Measurements from ENCODE around the gene PSMD8. TPM values are rescaled to one million over a fixed set of nuclear protein-coding genes. Genes with fewer than 3 reads are reported as not detected.
"Not testable (repeated sequence)": the region's sequence is repeated elsewhere in the genome, so short reads cannot be mapped to it uniquely, and the experiment has no call there.

Gene PSMD8
- total RNA-seq, 1 donor = 277 TPM

DNA sequence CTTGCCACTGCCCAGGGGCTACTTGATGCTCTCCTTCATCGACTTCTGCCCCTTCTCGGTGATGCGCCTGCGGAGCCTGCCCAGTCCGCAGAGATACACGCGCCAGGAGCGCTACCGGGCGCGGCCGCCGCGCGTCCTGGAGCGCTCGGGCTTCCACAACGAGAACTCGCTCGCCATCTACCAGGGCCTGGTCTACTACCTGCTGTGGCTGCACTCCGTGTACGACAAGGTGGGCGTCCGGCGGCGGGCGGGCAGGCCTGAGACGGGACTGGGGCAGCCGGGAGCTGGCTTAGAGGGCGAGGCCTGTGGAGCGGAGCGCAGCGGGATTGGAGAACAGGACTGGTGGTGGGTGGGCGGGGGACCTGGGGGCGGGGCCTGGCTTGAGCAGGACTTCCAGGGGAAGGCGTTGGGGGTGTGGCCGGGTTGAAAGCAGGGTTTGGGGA lies 12.7 kb upstream of the PSMD8 start:
- peak; percentile 72 for DNase-seq (ENCODE audit: low read depth)
- peak; percentile 9 for TF ChIP-seq CTCF (IDR thresholded peaks at IDR 0.05; ENCODE audit: insufficient read depth, low read depth, low read length)
- peak overlapping the region; percentile 73 for H3K4me3 ChIP-seq (ENCODE audit: low read depth, low read length)

GRCh38 chr19:38362076-38362945 lies 12.1 kb upstream of the PSMD8 start:
- peak overlapping the region; percentile 73 for H3K4me3 ChIP-seq (ENCODE audit: low read depth, low read length)
- TF ChIP-seq CTCF (IDR thresholded peaks at IDR 0.05; ENCODE audit: insufficient read depth, low read depth, low read length) = no peak
- DNase-seq (ENCODE audit: low read depth) = peak; percentile 54

GRCh38 chr19:38362946-38363688 lies 11.3 kb upstream of the PSMD8 start:
- peak overlapping the region; percentile 73 for H3K4me3 ChIP-seq (ENCODE audit: low read depth, low read length)
- DNase-seq (ENCODE audit: low read depth) = not testable (repeated sequence)

DNA sequence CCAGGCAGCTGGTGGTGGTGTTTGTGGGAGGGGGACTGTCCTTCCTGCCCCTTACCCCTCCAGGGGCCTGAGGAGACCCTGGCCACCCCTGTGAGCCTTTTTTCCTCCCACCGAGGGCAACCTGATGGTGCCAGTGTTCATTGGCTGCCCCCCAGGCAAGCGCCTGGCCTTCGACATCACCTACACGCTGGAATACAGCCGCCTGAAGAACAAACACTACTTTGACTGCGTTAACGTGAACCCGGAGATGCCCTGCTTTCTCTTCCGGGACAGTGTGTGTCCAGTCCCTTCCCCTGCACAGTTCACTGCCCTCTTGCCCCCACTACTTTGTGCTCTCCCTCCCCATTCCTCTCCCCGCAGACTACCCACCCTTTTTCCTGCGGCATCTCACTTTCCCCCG lies 7.3 kb upstream of the PSMD8 start:
- DNase-seq (ENCODE audit: low read depth) = no peak
- no peak for TF ChIP-seq CTCF (IDR thresholded peaks at IDR 0.05; ENCODE audit: insufficient read depth, low read depth, low read length)
- H3K4me3 ChIP-seq (ENCODE audit: low read depth, low read length) = no peak overlapping the region

GRCh38 chr19:38369584-38369983 lies 4.8 kb upstream of the PSMD8 start:
- DNase-seq (ENCODE audit: low read depth) = no peak
- no peak overlapping the region for H3K4me3 ChIP-seq (ENCODE audit: low read depth, low read length)
- TF ChIP-seq CTCF (IDR thresholded peaks at IDR 0.05; ENCODE audit: insufficient read depth, low read depth, low read length) = no peak

DNA sequence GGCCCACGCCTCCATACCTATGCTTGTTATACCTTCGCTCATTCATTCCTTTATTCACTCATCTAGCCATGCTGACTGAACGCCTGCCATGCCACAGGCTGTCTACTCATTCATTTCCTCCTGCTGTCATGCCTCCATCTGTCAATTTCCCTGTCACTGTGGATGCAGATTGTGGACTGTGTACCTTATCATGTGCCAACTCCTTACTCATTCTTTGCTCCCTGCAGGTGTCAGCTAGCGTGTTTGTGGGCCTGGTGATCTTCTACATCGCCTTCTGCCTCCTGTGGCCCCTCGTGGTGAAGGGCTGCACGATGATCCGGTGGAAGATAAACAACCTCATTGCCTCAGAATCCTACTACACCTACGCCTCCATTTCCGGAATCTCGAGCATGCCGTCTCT lies 4.1 kb upstream of the PSMD8 start:
- DNase-seq (ENCODE audit: low read depth) = no peak
- no peak for TF ChIP-seq CTCF (IDR thresholded peaks at IDR 0.05; ENCODE audit: insufficient read depth, low read depth, low read length)
- H3K4me3 ChIP-seq (ENCODE audit: low read depth, low read length) = no peak overlapping the region

DNA sequence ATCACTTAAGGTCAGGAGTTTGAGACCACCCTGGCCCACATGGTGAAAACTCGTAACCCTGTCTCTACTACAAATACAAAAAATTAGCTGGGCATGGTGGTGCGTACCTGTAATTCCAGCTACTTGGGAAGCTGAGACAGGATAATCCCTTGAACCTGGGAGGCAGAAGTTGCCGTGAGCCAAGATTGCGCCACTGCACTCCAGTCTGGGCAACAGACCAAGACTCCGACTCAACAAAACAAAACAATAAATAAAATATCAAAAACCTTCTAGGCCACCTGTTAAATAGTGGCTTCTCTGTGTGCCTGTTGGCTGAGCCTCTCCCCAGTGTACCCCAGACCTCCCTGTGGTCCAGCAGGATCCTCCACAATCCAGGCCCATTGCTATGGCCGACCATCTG lies 3.3 kb upstream of the PSMD8 start:
- no peak overlapping the region for H3K4me3 ChIP-seq (ENCODE audit: low read depth, low read length)
- TF ChIP-seq CTCF (IDR thresholded peaks at IDR 0.05; ENCODE audit: insufficient read depth, low read depth, low read length) = no peak
- no peak for DNase-seq (ENCODE audit: low read depth)
